Activated CD4-positive, alpha-beta T cell treated with anti-CD3 and anti-CD28 coated beads for 1 hour (primary cell): ENCODE results near the gene AAMDC.
"Not testable (repeated sequence)": the region's sequence is repeated elsewhere in the genome, so short reads cannot be mapped to it uniquely, and the experiment has no call there.

ENCODE experiments used
- DNase-seq: peaks from one replicate; pipeline ENCODE4 v3.0.0-alpha.2; 2020

The AAMDC gene

DNA sequence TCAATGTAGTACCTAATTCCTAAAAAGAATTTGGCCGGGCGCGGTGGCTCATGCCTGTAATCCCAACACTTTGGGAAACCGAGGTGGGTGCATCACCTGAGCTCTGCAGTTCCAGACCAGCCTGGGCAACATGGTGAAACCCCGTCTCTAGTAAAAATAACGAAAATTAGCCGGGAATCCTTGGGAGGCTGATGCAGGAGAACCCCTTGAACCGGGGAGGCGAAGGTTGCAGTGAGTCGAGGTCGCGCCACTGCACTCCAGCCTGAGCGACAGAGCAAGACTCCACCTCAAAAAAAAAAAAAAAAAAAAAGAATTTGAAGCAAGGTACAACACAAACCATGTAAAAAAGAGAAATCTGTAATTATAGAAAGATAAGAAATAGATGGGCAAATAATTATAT lies 1.2 kb downstream of the AAMDC start:
- DNase-seq = not testable (repeated sequence)

DNA sequence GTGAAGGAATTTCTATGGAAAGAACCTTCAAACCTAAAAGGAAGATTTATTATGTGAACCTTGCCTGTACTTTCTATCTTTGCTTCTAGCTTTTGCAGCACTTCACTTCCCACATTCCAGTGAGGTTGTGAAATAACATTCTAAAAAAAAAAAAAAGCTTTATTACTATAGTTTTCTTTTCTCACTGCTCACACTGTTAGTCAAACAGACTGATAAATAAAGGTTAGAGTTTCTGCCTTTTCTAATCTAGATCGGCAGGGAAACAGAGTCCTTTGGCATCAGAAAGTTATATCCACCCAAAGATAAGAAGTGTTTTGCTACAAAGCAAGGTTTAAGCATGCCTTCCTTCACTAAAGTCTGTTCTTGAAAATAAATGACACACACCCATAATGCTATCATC lies 2.8 kb downstream of the AAMDC start:
- DNase-seq = no peak

DNA sequence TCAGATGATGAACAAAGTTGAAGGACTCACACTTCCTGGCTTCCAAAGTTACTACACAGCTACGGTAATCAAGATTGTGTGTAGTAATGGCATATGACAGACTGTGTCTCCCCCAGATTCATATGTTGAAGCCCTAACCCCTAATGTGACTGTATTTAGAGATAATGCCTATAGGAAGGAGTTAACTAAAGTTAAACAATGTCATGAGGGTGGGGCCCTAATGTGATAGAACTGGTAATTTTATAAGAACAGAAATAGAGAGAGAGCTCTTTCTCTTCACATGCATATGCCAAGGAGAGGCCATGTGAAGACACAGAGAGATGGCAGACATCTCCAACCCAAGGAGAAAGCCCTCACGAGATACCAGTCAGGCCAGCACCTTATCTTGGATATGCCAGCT lies 8.0 kb downstream of the AAMDC start:
- DNase-seq = no peak

DNA sequence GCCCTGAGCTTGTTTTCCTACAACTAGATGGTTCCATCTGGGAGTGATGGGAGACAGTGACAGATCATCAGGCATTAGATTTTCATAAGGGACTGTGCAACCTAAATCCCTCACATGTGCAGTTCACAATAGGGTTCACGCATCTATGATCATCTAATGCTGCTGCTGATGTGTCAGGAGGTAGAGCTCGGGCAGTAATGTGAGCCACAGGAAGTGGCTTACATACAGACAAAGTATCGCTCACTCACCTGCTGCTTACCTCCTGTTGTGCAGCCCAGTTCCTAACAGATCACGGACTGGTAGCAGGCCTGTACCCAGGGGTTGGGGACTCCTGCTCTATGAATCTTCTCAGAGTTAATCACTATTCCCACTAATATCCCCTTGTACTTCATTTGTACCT lies 12.4 kb downstream of the AAMDC start:
- no peak for DNase-seq

DNA sequence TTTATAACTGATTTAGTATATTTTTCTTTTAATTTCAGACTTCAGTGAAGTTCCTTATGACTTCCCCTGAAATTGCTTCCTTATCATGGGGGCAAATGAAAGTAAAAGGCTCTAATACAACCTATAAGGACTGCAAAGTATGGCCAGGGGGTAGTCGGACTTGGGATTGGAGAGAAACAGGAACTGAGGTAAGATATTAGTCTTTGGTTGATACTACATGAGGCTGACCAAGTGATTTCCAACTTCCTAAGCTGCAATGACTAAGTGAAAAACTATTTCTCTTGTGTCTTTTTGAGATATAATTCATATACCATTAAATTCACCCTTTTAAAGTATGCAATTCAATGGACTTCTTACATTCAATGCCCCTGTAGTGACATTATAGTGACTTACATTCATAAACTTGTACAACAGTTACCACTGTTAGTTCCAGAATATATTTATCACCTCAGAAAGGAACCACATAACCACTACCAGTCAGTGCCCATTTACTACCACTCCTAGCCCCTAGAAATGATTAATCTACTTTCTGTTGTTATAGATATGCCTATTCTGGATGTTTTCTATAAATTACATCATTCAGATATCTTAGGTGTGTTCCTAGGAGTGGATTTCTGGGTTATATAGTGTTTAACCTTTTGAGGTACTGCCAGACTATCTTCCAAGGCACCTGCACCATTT lies 21.6 kb downstream of the AAMDC start:
- no peak for DNase-seq

DNA sequence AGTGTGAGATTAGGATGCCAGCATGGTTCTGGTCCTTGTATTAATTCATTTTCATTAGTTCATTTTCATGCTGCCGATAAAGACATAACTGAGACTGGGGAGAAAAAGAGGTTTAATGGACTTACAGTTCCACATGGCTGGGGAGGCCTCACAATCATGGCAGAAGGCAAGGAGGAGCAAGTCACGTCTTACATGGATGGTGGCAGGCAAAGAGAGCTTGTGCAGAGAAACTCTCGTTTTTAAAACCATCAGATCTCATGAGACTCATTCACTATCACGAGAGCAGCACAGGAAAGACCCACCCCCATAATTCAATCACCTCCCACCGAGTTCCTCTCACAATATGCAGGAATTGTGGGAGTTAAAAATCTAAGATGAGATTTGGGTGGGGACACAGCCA lies 22.8 kb downstream of the AAMDC start:
- DNase-seq = not testable (repeated sequence)

DNA sequence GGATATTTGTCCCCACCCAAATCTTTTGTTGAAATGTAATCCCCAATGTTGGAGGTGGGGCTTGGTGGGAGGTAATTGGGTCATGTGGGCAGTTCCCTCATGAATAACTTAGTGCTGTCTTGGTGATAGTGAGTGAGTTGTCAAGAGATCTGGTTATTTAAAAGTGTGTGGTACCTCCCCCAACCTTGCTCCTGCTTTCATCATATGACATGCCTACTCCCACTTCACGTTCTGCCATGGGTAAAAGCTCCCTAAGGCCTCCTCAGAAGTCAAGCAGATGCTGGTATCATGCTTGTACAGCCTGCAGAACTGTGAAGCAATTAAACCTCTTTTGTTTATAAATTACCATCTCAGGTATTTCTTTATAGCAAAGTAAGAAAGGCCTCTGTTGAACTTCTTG lies 30.6 kb downstream of the AAMDC start:
- no peak for DNase-seq

DNA sequence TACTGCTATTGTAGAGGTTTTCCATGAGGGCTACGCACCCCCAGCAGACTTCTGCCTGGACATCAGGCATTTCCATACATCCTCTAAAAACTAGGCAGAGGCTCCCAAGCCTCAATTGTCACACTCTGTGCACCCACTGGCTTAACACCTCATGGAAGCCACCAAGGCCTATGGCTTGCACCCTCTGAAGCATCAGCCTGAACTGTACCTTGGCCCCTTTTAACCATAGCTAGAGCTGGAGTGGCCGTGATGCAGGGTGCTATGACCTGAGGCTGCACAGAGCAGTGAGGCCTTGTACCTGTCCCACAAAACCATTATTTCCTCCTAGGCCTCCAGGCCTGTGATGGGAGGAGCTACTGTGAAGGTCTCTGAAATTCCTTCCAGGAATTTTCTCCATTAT lies 33.9 kb downstream of the AAMDC start:
- DNase-seq = no peak

DNA sequence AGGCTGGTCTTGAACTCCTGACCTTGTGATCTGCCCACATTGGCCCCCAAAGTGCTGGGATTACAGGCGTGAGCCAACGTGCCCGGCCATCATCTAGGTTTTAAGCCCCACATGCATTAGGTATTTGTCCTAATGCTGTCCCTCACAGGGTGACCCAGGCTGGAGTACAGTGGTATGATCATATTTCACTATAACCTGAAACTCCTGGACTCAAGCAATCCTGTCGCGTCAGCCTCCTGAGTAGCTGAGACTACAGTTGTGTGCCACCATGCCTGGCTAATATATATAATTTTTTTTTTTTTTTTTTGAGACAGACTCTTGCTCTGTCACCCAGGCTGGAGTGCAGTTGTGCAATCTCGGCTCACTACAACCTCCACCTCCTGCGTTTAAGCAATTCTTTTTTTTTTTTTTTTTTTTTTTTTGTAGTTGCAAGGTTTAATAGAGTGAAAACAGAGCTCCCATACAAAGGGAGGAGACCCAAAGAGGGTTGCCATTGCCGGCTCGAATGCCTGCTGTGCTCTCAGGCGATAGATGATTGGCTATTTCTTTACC lies 37.0 kb downstream of the AAMDC start:
- not testable (repeated sequence) for DNase-seq

DNA sequence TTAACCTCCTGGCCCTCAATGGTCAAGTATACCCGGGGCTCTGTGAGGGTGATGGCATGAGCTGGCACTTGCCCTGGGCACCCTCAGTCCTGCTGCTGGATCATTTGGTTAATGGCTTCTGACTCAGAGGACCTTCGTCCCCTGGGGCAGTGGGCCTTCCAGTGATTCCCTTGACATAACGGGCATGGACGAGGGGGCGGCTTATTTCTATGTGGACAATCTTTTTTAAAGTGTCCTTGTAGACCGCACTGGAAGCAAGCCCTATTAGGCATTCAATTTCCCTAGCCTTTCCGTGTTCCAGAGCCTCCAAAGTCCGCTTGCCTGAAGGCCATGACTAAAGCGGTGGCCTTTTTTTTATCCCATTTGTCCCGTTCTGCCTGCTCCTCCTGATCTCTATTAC lies 40.5 kb downstream of the AAMDC start:
- not testable (repeated sequence) for DNase-seq

DNA sequence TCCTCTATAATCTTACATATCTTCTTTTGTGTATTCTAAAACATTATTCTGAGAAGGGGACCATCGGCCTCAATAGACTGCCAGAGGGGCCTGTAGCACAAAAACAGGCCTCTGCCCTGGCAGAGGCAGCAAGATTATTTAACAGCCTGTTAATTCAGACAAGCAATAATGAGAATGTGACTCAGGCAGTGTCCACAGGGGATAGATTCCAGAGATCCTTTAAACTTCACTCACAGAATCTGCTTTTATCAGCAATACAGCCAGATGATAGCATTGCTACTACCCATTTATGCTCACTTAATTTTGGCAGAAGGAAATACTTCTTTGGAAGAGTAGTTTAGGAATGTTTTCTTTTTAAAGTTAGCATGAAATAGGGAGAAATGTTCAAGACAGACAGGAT lies 44.9 kb downstream of the AAMDC start:
- DNase-seq = no peak

DNA sequence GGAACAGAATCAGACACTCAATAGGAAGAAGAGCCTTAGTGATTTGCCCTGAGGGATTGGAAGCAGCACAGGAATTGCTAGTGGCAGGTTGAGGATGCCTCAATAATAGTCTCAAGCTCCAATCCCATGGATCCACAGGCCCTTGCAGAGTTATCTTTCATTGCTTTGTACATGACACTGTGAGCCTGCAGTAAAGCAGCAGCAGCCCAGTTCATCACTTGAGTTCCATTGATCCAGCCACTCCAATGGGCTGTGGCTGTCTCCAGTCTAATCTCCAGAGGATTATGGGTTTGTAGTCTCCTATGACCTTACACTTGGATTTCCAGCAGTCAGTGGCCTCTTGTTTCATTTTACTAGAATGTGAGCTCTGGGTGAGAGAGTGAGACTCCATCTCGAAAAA lies 45.4 kb downstream of the AAMDC start:
- no peak for DNase-seq

DNA sequence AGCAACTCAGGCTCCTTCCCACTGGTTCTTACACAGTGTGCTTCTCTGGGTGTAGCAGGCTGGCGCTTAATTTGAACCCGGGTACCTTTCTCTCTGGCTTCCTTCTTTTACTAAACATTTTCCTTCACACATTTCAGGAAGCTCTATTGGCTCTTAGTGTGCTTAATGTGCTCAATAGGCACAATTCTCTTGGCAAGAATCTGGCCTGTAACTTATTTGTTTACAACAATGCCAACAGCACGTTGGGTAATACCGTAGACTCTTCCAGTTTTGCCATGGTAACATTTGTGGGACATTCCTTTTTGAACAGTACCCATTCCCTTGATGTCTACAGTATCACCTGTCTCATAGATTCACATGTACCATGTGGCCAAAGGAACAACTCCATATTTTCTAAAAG lies 47.8 kb downstream of the AAMDC start:
- DNase-seq = no peak

DNA sequence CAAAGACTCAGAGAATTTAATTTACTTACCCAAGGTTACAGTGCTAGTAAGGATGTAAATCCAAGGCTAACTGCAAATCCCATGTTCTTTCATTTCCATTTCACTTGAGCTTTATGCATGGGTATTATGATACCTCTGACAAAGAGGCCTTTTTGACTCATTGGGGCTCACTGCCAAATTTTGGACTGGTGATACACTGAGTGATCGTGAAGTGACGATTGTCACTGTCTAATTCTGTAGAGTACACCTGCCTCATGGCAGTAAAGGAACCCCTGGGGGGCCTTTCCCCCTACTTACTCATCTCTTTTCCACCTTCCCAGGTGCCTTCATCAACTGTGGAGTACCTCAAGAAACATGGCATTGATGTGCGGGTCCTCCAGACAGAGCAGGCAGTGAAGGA lies 50.9 kb downstream of the AAMDC start:
- DNase-seq = no peak

DNA sequence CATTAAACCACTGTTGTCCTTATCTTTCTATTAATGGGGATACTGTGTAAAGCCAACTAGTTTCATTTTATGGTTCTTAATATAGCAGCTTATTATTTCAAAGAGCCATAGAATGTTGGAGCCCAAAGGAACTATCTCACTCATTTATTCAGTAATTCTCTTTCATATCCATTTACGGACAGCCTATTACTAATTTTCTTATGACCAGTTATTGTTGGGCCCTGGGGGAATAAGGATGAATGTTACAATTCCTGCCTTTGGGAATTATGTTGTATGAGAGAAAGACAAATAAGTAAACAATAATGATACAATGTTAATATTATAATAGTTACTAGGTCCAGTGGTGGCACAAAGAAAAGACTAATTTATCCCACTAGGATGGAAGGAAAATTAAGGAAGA lies 52.4 kb downstream of the AAMDC start:
- no peak for DNase-seq

DNA sequence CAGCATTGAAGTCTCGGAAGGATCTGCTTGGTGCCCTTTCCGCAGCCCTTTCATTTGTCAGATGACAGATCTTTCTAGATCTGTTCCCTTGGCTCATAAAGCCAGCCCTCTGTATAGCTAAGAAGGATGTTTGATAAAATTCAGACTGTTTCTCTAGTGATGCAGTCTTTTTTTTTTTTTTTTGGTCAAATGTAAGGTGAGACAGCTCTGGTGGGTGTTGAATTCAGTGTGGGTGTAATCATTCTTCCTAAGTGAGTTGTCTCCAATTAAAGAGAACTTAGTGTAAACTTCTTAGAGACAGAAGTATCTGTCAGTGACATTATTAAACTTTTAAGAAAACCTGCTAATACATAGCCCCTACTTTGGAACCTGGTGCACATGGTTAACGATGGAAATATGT lies 53.3 kb downstream of the AAMDC start:
- DNase-seq = no peak

DNA sequence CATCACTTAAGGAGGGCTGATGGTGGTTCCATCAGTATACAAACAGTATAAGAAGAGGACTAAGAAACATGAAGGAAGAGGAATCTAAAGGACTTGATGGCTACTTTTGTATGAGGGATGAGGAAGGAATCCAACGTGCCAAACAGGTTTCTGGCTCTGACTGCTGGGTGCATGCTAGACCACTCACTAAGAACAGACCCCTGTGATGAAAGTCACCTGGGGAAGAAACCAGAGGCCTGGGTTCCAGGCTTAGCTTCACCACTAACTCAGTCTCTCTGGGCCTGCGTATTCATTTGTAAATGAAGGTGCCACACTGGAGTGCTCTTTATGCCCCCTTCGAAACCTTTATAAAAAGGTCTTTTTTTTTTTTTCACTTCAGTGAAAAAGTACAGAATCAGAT lies 55.1 kb downstream of the AAMDC start:
- DNase-seq = no peak

DNA sequence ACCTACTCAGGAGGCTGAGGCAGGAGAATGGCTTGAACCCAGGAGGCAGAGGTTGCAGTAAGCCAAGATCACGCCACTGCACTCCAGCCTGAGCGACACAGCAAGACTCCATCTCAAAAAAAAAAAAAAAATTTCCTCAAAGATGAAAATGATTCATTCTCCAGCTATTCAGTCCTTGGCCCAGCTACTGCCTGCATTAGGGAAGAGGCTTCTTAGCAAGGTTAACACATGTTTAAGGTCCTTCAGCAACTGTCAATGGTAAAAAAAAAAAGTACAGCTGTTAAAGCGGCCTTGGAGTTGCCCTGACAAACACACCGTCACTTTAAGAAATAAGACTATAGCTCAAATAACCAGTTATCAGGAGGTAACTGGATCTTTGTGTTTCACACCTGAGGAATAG lies 57.3 kb downstream of the AAMDC start:
- not testable (repeated sequence) for DNase-seq

DNA sequence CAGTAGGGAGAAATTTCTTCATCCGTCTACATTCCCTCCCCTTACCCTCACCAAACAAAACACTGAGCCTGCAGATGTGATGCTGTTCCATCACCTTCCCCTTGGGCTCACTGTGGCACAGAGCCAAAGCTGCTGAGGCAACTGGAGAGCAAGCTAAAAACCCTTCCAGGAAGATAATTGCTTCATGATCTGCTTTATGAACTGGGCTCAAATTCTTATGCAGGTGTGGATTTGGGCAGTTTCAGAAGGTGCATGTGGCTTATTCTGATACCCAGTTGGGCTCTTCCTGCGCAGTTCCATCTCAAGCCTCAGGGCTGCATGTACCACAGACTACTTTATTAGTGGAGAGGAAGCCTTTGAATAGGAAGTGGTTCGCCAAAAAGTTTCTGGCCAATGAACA lies 58.3 kb downstream of the AAMDC start:
- no peak for DNase-seq

DNA sequence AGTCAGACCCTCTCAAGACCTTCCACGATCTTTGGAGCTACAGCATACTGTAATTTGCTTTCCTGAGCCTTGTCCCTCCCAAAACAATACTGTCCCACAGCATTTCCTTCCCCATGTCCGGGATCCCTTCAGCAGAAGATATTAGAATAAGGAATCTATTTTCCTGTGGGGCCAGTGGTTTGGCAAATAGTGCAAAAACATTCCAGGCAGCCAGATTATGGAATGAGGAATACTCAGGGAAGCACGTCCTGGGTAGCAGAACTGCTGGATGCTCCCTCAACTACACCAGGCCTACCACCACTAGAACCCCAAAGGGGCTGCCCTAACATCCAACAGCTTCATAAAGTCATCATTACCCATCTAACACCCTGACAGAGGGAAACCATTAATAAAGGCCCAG lies 61.5 kb downstream of the AAMDC start:
- no peak for DNase-seq

DNA sequence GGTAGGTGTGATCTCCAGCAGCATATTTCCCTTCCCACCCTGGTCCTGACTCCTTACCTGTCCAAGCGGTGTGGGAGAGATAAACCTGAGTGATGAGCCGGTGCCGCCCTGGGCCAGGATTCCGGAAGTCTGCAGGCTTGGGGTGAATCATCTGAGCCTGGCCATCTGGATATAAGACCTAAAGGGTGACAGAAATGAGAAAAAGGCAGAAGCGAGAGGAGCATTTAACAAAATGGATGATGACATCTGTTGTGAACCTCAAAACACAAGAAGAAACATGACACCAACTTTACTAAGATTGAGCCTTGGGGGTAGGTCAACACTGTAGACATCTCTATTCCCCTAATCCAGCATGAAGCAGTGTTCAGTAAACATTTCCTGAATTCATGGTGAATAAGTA lies 62.8 kb downstream of the AAMDC start:
- no peak for DNase-seq

DNA sequence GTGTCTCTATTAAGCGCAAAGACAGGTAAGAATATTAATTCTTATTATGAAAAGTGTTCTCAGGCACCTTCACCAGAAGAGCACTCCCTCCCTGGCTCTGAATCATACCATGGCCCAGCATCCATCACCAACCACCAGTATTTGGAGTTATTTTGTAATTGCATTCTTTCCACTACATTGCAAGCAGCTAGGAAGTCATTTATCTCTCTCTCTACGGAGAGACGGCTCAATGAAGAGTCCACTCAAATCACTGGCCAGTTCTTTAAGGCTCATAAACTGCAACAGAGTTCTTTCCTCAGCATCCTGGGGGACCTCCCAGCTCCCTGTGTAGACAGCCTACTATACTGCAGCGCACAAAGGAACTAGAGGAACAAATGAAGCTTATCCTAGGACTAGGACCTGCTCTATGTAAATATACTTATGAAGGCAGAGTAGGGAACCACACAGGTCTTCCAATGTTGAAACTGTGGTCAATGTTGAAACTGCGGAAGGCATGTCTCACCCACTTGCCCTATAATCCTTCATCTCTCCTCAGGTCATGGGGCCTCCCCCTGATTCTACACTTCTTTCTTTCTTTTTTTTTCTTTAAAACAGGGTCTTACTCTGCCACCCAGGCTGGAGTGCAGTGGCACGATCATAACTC lies 63.4 kb downstream of the AAMDC start:
- no peak for DNase-seq

DNA sequence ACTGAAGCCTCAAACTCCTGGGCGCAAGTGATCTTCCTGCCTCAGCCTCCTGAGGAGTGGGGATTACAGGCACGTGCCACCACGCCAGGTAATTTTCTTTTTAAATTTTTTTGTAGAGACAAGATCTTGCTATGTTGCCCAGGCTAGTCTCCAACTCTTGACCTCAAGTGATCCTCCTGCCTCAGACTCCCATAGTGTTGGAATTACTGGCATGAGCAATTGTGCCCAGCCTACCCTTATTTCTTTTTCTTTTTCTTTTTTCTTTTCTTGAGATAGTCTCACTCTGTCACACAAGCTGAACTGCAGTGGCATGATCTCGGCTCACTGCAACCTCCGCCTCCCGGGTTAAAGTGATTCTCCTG lies 63.9 kb downstream of the AAMDC start:
- DNase-seq = no peak

DNA sequence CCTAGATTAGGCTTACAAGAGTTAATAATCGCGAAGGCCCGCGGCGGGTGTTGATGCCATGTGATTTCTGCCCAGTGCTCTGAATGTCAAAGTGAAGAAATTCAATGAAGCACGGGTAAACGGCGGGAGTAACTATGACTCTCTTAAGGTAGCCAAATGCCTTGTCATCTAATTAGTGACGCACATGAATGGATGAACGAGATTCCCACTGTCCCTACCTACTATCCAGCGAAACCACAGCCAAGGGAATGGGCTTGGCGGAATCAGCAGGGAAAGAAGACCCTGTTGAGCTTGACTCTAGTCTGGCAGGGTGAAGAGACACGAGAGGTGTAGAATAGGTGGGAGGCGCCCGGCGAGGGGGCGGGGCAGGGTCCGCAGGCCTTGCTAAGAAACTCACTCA lies 65.5 kb downstream of the AAMDC start:
- DNase-seq = no peak

DNA sequence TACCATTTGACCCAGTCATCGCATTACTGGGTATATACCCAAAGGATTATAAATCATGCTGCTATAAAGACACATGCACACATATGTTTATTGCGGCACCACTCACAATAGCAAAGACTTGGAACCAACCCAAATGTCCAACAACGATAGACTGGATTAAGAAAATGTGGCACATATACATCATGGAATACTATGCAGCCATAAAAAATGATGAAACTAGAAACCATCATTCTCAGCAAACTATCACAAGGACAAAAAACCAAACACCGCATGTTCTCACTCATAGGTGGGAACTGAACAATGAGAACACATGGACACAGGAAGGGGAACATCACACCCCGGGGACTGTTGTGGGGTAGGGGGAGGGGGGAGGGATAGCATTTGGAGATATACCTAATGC lies 68.1 kb downstream of the AAMDC start:
- DNase-seq = not testable (repeated sequence)
